Bronchial epithelial cell (primary cell): ENCODE results near the gene SNAPC5. TPM values are rescaled to one million over a fixed set of nuclear protein-coding genes. Genes with fewer than 3 reads are reported as not detected.

ENCODE experiments used
- DNase-seq: peaks from one replicate; pipeline ENCODE4 v3.0.0-alpha.2; 2010; ENCODE audit warnings: low read depth
- FAIRE-seq: peaks from 2 replicates; lab custom pipeline; 2011; peaks lifted over from hg19 to GRCh38; lab: Jason Lieb, UNC
- H3K27me3 ChIP-seq: 2 replicates; pipeline ENCODE4 v1.5.1; 2011; ENCODE audit warnings: low read length; ENCODE audit not compliant: control insufficient read depth, insufficient read depth
- H3K36me3 ChIP-seq: 2 replicates; pipeline ENCODE4 v1.5.1; 2011; ENCODE audit warnings: low read length; ENCODE audit not compliant: control insufficient read depth, insufficient read depth
- H3K4me3 ChIP-seq: 2 replicates; pipeline ENCODE4 v1.5.1; 2011; ENCODE audit warnings: mild to moderate bottlenecking, low read depth, low read length, control low read depth
- CTCF ChIP-seq: IDR thresholded peaks from 2 replicates; pipeline ENCODE4 v1.5.1; 2011; ENCODE audit warnings: mild to moderate bottlenecking, moderate library complexity, low read length, control low read depth, inconsistent platforms; ENCODE audit not compliant: insufficient read depth, severe bottlenecking
- total RNA-seq: library from RNA; depleted of rRNA; stranded (reverse); fragments of >200 nt; gene quantifications from 2 replicates; pipeline ENCODE4 v1.2.1, GENCODE V29; 2014

The SNAPC5 gene
- total RNA-seq, 1 donor from 2014 or later = 43.7 TPM

- H3K36me3 ChIP-seq = peaks cover 1% of the 10 kb centered on the region
- TF ChIP-seq CTCF = no peak
- no peak for FAIRE-seq
- H3K4me3 ChIP-seq = no peak overlapping the region
- DNase-seq = no peak
- H3K27me3 ChIP-seq = no peaks in the 10 kb centered on the region
Measured at GRCh38 chr15:66452971-66453580, 44.5 kb downstream of the SNAPC5 start.

GRCh38 chr15:66452420-66452819 lies 45.1 kb downstream of the SNAPC5 start:
- no peak for FAIRE-seq
- H3K36me3 ChIP-seq = peaks cover 1% of the 10 kb centered on the region
- TF ChIP-seq CTCF = no peak

More at GRCh38 chr15:66452420-66452819, 45.1 kb downstream of the SNAPC5 start:
- H3K27me3 ChIP-seq = no peaks in the 10 kb centered on the region
- no peak overlapping the region for H3K4me3 ChIP-seq
- no peak for DNase-seq

Other genes starting within 250 kb of the SNAPC5 start
- gene MEGF11, start 244.0 kb downstream of the SNAPC5 start, total RNA-seq = not detected in 2 replicates
- gene DIS3L, start 204.2 kb downstream of the SNAPC5 start, total RNA-seq = 11.8 and 19.2 TPM in 2 replicates
- gene TIPIN, start 141.1 kb downstream of the SNAPC5 start, total RNA-seq = 10.5 and 17.8 TPM in 2 replicates
- gene MAP2K1, start 110.8 kb downstream of the SNAPC5 start, total RNA-seq = 57.7 and 70.0 TPM in 2 replicates
- gene RPL4, start 7.1 kb upstream of the SNAPC5 start, total RNA-seq = 2,077 and 4,509 TPM in 2 replicates
- 6.1 and 8.2 TPM in 2 replicates for gene ZWILCH, start 7.6 kb upstream of the SNAPC5 start, total RNA-seq
- gene LCTL, start 68.2 kb upstream of the SNAPC5 start, total RNA-seq = 0.26 TPM in 1 of 2 replicates, not detected in the other
- 0.79 TPM in 1 of 2 replicates, not detected in the other for gene SMAD6, start 204.5 kb upstream of the SNAPC5 start, total RNA-seq